OCI-LY1 (cell line): ENCODE measurements around the gene NPM1.

Source experiments
- H2AFZ ChIP-seq: fragments of 200-600 bp; sonication (generic), shearing (Covaris generic); 2 replicates; pipeline ENCODE4 v1.6.0; 2014; ENCODE audit warnings: antibody characterized with exemption, mild to moderate bottlenecking, low read length
- H3F3A ChIP-seq: fragments of 200-600 bp; sonication (generic), shearing (Covaris generic); 2 replicates; pipeline ENCODE4 v1.6.0; 2014; ENCODE audit warnings: mild to moderate bottlenecking, antibody characterized with exemption, low read length, moderate library complexity; ENCODE audit not compliant: insufficient read depth
- H3K27ac ChIP-seq: fragments of 200-600 bp; sonication (generic); 2 replicates; pipeline ENCODE4 v1.5.1; 2014; ENCODE audit warnings: low read length, mixed run types, mild to moderate bottlenecking, low read depth; ENCODE audit not compliant: poor library complexity, severe bottlenecking
- H3K27me3 ChIP-seq: fragments of 200-600 bp; sonication (generic); 2 replicates; pipeline ENCODE4 v1.6.0; 2014; ENCODE audit warnings: antibody characterized with exemption, mild to moderate bottlenecking, low read length, moderate library complexity; ENCODE audit not compliant: insufficient read depth
- H3K36me3 ChIP-seq: fragments of 200-600 bp; sonication (generic); 2 replicates; pipeline ENCODE4 v1.6.1; 2014; ENCODE audit warnings: mild to moderate bottlenecking, antibody characterized with exemption, low read length, moderate library complexity, mixed read lengths; ENCODE audit not compliant: insufficient read depth
- H3K4me1 ChIP-seq: fragments of 200-600 bp; sonication (generic); 2 replicates; pipeline ENCODE4 v1.5.1; 2014; ENCODE audit warnings: mild to moderate bottlenecking, low read length, moderate library complexity; ENCODE audit not compliant: insufficient read depth, severe bottlenecking
- H3K4me2 ChIP-seq: fragments of 200-600 bp; sonication (generic), shearing (Covaris generic); 2 replicates; pipeline ENCODE4 v1.6.1; 2014; ENCODE audit warnings: low read length
- H3K4me3 ChIP-seq: fragments of 200-600 bp; sonication (generic); 2 replicates; pipeline ENCODE4 v1.5.1; 2014; ENCODE audit warnings: low read length, low read depth, mild to moderate bottlenecking, mixed read lengths; ENCODE audit not compliant: poor library complexity, severe bottlenecking
- H3K79me2 ChIP-seq: fragments of 200-600 bp; shearing (Covaris generic); 2 replicates; pipeline ENCODE4 v1.6.1; 2016; ENCODE audit warnings: mixed run types, low read length, mixed read lengths; ENCODE audit not compliant: insufficient read depth
- H3K9ac ChIP-seq: fragments of 200-600 bp; sonication (generic), shearing (Covaris generic); 2 replicates; pipeline ENCODE4 v1.6.1; 2014; ENCODE audit warnings: mild to moderate bottlenecking, low read length, mixed read lengths
- H3K9me2 ChIP-seq: fragments of 200-600 bp; sonication (generic), shearing (Covaris generic); 2 replicates; pipeline ENCODE4 v1.6.1; 2014; ENCODE audit warnings: low read depth, mild to moderate bottlenecking, low read length, mixed read lengths
- H3K9me3 ChIP-seq: fragments of 200-600 bp; shearing (Covaris generic); 2 replicates; pipeline ENCODE4 v1.6.1; 2014; ENCODE audit warnings: low read length, mixed read lengths
- H4K20me1 ChIP-seq: fragments of 200-600 bp; sonication (generic), shearing (Covaris generic); 2 replicates; pipeline ENCODE4 v1.6.0; 2016; ENCODE audit warnings: mild to moderate bottlenecking, low read length; ENCODE audit not compliant: insufficient read depth
- CTCF ChIP-seq: fragments of 200-600 bp; sonication (generic), shearing (Covaris generic); IDR thresholded peaks from 2 replicates; pipeline ENCODE4 v1.5.1; 2017; ENCODE audit warnings: mild to moderate bottlenecking, antibody characterized with exemption, low read length, moderate library complexity, mixed read lengths
- EZH2 ChIP-seq: fragments of 200-600 bp; sonication (generic), shearing (Covaris generic); IDR thresholded peaks from 2 replicates; pipeline ENCODE4 v1.8.0; 2017; ENCODE audit warnings: borderline replicate concordance, mixed run types, mild to moderate bottlenecking, antibody characterized with exemption, low read length, moderate library complexity, mixed read lengths

The NPM1 gene

GRCh38 chr5:171441246-171441791 lies 53.7 kb downstream of the NPM1 start:
- TF ChIP-seq EZH2: no peak
- TF ChIP-seq CTCF: no peak
- Histone ChIP-seq H3K4me3 (no peak overlapping the region), H3K9ac (no peak overlapping the region), H3K9me3 (no peaks in the 10 kb centered on the region), H3K79me2 (no peaks in the 10 kb centered on the region), H3K36me3 (no peaks in the 10 kb centered on the region), H3F3A (no peaks in the 10 kb centered on the region), H3K4me1 (no peaks in the 10 kb centered on the region), H3K27me3 (0 out of 2 replicates have a peak, but pooled peaks cover 5% of the 10 kb centered on the region), H3K9me2 (no peaks in the 10 kb centered on the region), H3K27ac (no peak overlapping the region), H2AFZ (no peak overlapping the region), H3K4me2 (no peak overlapping the region), H4K20me1 (no peaks in the 10 kb centered on the region)

GRCh38 chr5:171442287-171443042 lies 54.8 kb downstream of the NPM1 start:
- TF ChIP-seq CTCF (no peak), EZH2 (no peak)
- no peaks in the 10 kb centered on the region for H3K79me2 ChIP-seq
- H3K9ac ChIP-seq: no peak overlapping the region
- H3F3A ChIP-seq: no peaks in the 10 kb centered on the region
- H4K20me1 ChIP-seq: no peaks in the 10 kb centered on the region
- no peaks in the 10 kb centered on the region for H3K36me3 ChIP-seq
- H3K27me3 ChIP-seq: 0 out of 2 replicates have a peak, but pooled peaks cover 4% of the 10 kb centered on the region
- no peaks in the 10 kb centered on the region for H3K4me1 ChIP-seq
- no peak overlapping the region for H3K27ac ChIP-seq
- H3K4me2 ChIP-seq: no peak overlapping the region
- H3K9me3 ChIP-seq: no peaks in the 10 kb centered on the region
- no peak overlapping the region for H3K4me3 ChIP-seq
- no peak overlapping the region for H2AFZ ChIP-seq
- no peaks in the 10 kb centered on the region for H3K9me2 ChIP-seq

- Histone ChIP-seq H3K9ac (no peak overlapping the region), H3K79me2 (no peaks in the 10 kb centered on the region), H3F3A (no peaks in the 10 kb centered on the region), H2AFZ (no peak overlapping the region), H3K9me3 (no peaks in the 10 kb centered on the region), H3K27me3 (no peaks in the 10 kb centered on the region), H3K4me1 (no peaks in the 10 kb centered on the region), H3K4me3 (no peak overlapping the region), H3K27ac (no peak overlapping the region), H4K20me1 (no peaks in the 10 kb centered on the region), H3K9me2 (no peaks in the 10 kb centered on the region), H3K36me3 (no peaks in the 10 kb centered on the region), H3K4me2 (no peak overlapping the region)
- TF ChIP-seq CTCF: no peak
- TF ChIP-seq EZH2: no peak
Observed at GRCh38 chr5:171444582-171444981, 56.9 kb downstream of the NPM1 start.
